ENCODE results near the gene DIP2C.
"Not testable (repeated sequence)": the region's sequence is repeated elsewhere in the genome, so short reads cannot be mapped to it uniquely, and the experiment has no call there.

Gene DIP2C

DNA sequence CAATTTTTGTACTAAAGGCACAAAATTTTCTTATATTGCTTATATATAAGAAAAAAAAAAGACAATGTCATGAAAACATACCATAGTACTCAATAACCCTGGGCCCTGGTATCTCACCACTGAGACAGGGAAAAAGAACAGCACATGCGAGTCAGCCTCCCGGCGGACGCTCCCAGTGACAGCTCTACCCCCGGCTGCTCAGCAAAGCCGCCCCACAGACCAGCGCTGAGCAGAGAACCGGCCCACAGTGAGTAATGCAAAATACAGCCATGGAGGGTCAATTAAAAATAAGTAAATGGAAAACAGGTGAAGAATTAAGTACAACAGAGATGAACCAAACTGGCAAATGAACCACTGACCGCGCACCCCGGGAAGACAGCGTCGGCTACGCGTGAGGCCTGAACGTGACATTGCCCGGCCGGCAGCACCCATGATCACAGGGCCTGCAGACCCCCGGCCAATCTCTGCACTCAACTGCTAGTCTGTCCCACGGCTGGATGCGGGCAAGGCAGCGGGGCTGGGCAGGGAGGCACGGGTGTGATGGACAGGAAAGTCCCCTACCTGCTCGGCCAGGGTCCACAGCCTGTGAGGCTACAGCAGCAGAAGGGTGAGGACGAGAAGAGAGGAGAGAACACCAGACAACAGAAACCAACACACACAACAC lies 378.4 kb downstream of the DIP2C start:
- DNase-seq = no peak

DNA sequence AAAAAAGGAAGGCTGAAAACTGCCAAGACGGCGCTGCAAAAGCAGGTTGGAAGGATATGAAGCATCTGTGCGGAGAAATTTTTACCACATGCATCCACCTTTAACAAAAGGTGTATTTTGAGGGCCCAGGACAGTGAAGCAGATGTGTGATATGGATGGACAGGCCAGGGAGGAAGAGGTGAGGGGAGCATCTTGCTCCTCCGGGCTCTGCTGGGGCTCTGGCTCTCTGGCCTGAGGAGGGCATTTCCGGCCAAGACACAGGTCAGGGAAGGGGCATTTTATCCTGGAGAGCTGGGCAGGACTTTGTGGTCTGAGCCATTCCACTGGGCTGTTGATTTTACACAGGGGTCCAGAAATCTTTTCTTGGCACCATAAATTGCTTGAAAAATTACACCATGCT lies 379.1 kb downstream of the DIP2C start:
- DNase-seq = no peak

GRCh38 chr10:308572-309085 lies 380.8 kb downstream of the DIP2C start:
- no peak for DNase-seq

DNA sequence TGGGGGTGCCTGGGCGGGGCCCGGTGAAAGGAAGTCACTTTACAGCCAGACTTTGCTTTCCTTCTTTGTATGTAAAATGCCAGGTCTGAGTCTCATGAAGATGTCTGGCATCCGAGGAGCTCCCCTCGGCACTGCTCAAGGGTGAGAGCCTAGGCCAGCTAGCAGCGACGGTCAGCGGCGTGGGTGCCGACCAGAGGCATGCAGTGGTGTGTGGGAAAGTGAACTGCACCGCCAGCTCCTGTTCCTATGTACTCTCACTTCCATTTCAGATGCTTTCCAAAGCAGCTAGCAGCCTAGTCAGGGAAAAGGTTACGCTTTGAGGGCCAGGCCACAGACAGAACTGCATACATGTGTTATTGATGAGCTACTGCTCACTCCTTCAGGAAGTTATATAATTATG lies 381.4 kb downstream of the DIP2C start:
- no peak for DNase-seq

- DNase-seq = no peak
Observed at GRCh38 chr10:307659-308058, 381.8 kb downstream of the DIP2C start.

DNA sequence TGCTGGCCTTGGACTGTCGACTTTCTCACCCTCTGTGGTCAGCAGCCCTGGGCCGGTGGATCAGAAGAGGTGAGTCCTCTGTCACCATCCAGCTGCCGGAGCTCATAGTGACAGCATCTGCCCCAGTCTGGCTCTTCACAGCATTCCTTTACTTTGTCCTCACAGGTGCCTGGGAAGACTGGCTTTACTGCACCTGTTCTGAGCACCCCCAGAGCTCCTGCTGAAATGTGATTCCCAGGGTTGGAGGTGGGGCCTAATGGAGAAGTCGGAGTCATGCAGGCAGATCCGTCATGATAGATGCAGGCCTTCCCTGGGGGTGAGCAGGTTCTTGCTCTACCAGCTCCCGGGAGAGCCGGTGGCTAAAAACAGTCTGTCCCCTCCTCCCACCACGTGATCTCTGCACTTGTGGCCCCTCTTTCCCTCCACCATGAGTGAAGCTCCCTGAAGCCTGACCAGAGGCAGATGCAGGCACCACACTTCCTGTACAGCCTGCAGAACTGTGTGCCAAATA lies 382.7 kb downstream of the DIP2C start:
- DNase-seq = no peak

GRCh38 chr10:306007-306674 lies 383.3 kb downstream of the DIP2C start:
- DNase-seq = no peak

GRCh38 chr10:305034-305433 lies 384.4 kb downstream of the DIP2C start:
- DNase-seq = no peak

DNA sequence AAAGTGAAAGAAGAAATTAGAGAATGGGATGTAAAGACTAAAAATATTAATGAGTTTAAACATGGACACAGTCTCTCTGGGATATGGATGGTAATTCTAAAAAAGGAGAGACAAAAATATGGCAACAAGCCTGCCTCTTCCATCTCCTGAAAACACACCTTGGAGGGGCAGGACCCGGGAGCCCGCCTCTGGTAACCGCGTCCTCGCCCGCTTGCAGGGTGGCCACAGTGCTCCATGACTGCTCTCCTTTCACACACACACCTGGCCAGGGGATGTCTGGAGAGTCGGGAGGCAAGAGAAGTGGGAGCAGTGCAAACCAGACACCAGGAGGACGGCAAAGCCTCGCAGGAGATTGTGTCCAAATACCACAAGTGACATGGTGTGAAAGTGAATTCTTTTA lies 387.9 kb downstream of the DIP2C start:
- DNase-seq = no peak

GRCh38 chr10:300580-300979 lies 388.9 kb downstream of the DIP2C start:
- not testable (repeated sequence) for DNase-seq

GRCh38 chr10:299969-300368 lies 389.5 kb downstream of the DIP2C start:
- no peak for DNase-seq

GRCh38 chr10:299512-299911 lies 390.0 kb downstream of the DIP2C start:
- no peak for DNase-seq

GRCh38 chr10:298033-298432 lies 391.4 kb downstream of the DIP2C start:
- no peak for DNase-seq

DNA sequence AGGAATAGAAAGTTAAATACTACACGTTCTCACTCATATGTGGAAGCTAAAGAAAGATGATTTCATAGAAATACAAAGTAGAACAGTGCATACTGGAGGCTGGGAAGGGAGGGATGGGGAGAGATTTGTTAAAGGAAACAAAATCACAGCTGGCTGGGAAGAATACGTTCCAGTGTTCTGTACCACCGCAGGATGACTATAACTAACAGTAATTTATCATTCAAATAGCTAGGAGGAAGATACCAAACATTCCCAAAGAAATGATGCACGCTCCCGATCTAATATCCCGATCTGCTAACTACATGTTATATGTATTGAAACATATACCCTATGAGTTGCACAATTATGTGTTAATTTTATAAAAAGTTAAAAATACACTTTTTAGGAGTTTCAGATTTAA lies 391.9 kb downstream of the DIP2C start:
- no peak for DNase-seq

DNA sequence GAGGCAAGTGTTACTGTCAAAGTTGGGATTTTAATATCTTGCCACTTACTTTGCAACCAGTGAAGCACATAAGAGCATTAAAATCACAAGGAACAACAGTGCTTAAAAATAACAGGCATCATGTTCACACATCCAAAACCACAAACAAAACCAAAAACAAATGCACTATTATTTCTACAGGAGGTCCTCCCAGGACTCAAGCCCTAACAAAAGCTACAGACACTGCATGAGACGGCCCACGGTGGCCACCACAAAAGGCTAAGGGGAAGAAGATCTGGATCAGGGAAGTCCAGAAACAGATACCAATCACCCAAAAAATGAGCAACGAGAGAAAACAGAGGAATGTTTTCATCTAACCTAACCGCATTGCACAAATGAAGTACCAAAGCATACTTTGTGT lies 395.8 kb downstream of the DIP2C start:
- no peak for DNase-seq

GRCh38 chr10:290026-290725 lies 399.3 kb downstream of the DIP2C start:
- DNase-seq = no peak

DNA sequence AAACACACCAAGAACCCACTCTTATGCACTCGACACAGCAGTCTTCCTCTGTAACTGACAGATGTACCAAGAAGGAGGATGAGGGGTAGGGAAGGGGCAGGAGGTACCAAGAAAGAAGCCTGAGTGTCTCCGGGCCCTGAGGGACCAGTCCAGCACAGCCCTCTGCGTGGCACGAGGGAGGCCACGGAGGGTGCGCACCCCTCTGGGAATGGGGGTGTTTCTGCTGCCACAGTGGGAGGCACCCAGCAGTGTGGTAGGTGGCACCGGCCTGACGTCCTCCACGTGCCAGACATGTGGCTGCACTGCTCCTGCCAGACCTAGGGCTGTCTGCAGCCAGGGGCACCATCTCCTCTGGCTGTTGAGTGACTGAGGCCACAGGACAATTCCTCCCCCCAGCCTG lies 399.9 kb downstream of the DIP2C start:
- DNase-seq = no peak

GRCh38 chr10:288316-289200 lies 400.9 kb downstream of the DIP2C start:
- DNase-seq = no peak

- no peak for DNase-seq
Observed at GRCh38 chr10:287814-288213, 401.7 kb downstream of the DIP2C start.

GRCh38 chr10:287026-287709 lies 402.3 kb downstream of the DIP2C start:
- DNase-seq = no peak

- DNase-seq = no peak
Observed at GRCh38 chr10:285216-285615, 404.3 kb downstream of the DIP2C start.

DNA sequence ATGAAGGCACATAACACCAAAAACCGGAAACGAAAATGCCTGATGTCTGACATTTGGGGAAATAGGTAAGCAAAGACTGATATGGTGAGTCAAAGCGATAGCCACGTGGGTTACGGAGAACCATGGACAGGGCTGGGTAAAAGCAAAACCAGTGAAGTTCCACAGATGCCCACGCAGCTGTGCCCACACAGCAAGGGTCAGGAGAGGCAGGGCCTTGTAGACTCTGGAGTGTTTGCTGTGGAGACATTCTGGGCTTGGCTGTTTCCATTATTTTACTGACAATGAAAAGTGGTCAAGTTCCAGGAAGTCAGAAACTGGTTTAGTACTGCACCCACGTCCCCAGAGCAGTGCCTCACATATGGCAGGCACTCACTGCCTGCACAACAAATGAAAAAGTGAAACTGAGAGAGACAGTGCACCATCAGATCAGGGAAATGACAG lies 405.5 kb downstream of the DIP2C start:
- DNase-seq = no peak
